Measurements from ENCODE around the gene NEDD4L. TPM values are rescaled to one million over a fixed set of nuclear protein-coding genes. Genes with fewer than 3 reads are reported as not detected.

Gene NEDD4L
- polyA plus RNA-seq, 1 experiment: 14.1 TPM

DNA sequence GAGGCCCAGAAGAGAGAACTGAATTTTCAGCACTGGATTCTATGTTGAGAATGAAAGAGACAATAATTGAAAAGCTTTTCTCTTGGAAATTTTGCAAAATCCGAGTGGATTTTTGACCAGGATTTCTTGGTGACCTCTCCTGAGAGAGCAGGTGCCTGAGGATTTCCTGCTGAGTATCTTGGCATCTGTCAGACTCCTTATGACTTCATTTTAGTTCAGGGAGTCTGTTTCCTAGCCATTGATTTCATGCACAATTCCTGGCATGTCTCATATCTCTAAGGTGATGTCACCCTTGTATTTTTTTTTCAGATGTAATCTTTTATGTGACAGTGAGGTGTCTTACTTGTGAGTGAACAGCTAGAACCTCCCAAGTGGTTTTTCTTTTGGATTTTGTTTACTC lies 195.9 kb downstream of the NEDD4L start:
- Histone ChIP-seq H3K4me3 (ENCODE audit: low read depth, low read length) (no peak overlapping the region), H3K27me3 (ENCODE audit: control insufficient read depth, insufficient read depth, low read length) (no peaks in the 10 kb centered on the region), H3K36me3 (ENCODE audit: control insufficient read depth, insufficient read depth, low read length) (no peaks in the 10 kb centered on the region)
- CTCF ChIA-PET: interaction anchor here (0.7 to 1.3 kb wide), 3 partner anchors 12 to 82 kb away, joined by 3 to 4 read pairs (median 3); no protein-coding TSS in a partner anchor
- TF ChIP-seq, protein P1, sequence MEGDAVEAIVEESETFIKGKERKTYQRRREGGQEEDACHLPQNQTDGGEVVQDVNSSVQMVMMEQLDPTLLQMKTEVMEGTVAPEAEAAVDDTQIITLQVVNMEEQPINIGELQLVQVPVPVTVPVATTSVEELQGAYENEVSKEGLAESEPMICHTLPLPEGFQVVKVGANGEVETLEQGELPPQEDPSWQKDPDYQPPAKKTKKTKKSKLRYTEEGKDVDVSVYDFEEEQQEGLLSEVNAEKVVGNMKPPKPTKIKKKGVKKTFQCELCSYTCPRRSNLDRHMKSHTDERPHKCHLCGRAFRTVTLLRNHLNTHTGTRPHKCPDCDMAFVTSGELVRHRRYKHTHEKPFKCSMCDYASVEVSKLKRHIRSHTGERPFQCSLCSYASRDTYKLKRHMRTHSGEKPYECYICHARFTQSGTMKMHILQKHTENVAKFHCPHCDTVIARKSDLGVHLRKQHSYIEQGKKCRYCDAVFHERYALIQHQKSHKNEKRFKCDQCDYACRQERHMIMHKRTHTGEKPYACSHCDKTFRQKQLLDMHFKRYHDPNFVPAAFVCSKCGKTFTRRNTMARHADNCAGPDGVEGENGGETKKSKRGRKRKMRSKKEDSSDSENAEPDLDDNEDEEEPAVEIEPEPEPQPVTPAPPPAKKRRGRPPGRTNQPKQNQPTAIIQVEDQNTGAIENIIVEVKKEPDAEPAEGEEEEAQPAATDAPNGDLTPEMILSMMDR (IDR thresholded peaks at IDR 0.05; ENCODE audit: insufficient read depth, low read depth, low read length): no peak
- POLR2A ChIA-PET: no interaction called here
- no peak for DNase-seq (ENCODE audit: low read depth)

DNA sequence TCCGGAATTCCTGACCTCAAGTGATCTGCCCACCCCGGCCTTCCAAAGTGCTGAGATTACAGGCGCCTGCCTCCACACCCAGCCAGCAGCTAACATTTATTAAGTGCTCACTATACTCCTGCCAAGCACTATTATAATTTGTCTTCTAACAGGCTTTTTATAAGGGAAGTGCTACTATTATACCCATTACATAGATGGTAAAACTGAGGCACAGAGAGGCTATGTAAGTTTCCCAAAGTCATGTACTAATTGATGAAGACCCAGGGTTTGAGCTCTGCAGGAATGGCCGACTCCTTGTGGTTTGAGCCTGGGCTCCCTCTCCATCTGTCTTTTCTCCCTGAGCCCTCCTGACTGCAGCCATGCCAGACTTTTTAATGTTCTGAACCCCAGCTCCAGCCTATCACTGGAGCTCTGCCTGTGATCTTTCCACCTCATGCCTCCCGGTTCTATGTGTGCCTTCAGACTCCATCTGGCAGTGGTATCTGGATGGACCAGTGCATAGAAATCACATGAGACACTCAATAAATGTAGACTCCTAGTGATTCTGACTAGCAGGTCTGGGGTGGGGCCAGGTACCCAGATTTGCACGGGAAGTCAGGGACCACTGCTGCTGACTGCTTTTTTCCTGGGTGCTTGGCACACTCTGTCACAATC lies 197.1 kb downstream of the NEDD4L start:
- no peaks in the 10 kb centered on the region for H3K27me3 ChIP-seq (ENCODE audit: control insufficient read depth, insufficient read depth, low read length)
- TF ChIP-seq, protein P1 (IDR thresholded peaks at IDR 0.05; ENCODE audit: insufficient read depth, low read depth, low read length): no peak
- CTCF ChIA-PET: interaction anchor here (0.8 kb wide), 1 partner anchor 9 kb away, joined by 3 read pairs; no protein-coding TSS in a partner anchor
- DNase-seq (ENCODE audit: low read depth): no peak
- H3K36me3 ChIP-seq (ENCODE audit: control insufficient read depth, insufficient read depth, low read length): no peaks in the 10 kb centered on the region
- POLR2A ChIA-PET: no interaction called here
- H3K4me3 ChIP-seq (ENCODE audit: low read depth, low read length): no peak overlapping the region

DNA sequence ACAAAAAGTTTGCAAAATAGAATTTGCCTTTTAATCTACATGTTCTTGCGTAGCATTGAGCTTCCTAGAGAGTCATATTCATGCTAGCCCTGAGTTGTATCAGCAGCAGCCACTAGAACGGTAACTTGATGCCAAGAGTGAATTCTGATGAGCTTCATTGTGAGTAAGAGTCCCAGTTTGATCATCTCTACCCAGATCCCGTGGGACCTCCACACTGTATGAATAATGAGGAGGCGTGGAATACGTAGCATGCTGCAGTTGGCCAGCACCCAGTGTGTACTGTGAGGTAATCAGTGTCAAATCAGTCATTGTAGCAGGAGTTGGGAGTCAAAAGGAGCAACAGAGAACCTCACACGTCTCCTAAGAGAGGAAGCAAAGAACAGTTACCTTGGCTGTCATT lies 197.9 kb downstream of the NEDD4L start:
- H3K4me3 ChIP-seq (ENCODE audit: low read depth, low read length): no peak overlapping the region
- ChIA-PET CTCF (interaction anchor here (0.8 to 1.4 kb wide), 3 partner anchors 8 to 61 kb away, joined by 3 to 4 read pairs (median 3); no protein-coding TSS in a partner anchor), POLR2A (no interaction called here)
- TF ChIP-seq, protein P1 (IDR thresholded peaks at IDR 0.05; ENCODE audit: insufficient read depth, low read depth, low read length): no peak
- no peak for DNase-seq (ENCODE audit: low read depth)
- H3K36me3 ChIP-seq (ENCODE audit: control insufficient read depth, insufficient read depth, low read length): no peaks in the 10 kb centered on the region
- H3K27me3 ChIP-seq (ENCODE audit: control insufficient read depth, insufficient read depth, low read length): no peaks in the 10 kb centered on the region

DNA sequence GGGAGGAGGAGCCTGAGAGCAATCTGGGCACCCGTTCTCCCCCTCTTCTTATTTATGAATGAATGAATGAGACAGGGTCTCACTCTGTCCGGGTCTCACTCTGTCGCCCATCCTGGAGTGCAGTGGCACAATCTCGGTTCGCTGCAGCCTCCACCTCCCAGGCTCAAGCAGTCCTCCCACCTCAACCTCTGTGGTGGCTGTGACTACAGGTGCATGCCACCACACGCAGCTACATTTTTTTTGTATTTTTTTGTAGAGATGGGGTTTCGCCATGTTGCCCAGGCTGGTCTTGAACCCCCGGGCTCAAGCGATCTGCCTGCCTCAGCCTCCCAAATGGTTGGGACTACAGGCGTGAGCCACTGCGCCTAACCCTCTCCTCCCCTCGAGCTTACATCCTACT lies 198.4 kb downstream of the NEDD4L start:
- no peak overlapping the region for H3K4me3 ChIP-seq (ENCODE audit: low read depth, low read length)
- H3K36me3 ChIP-seq (ENCODE audit: control insufficient read depth, insufficient read depth, low read length): no peaks in the 10 kb centered on the region
- no peaks in the 10 kb centered on the region for H3K27me3 ChIP-seq (ENCODE audit: control insufficient read depth, insufficient read depth, low read length)
- no peak for DNase-seq (ENCODE audit: low read depth)
- POLR2A ChIA-PET: no interaction called here
- TF ChIP-seq, protein P1 (IDR thresholded peaks at IDR 0.05; ENCODE audit: insufficient read depth, low read depth, low read length): no peak
- CTCF ChIA-PET: interaction anchor here (1.3 to 1.4 kb wide), 2 partner anchors 10 to 62 kb away, joined by 3 to 4 read pairs; no protein-coding TSS in a partner anchor

DNA sequence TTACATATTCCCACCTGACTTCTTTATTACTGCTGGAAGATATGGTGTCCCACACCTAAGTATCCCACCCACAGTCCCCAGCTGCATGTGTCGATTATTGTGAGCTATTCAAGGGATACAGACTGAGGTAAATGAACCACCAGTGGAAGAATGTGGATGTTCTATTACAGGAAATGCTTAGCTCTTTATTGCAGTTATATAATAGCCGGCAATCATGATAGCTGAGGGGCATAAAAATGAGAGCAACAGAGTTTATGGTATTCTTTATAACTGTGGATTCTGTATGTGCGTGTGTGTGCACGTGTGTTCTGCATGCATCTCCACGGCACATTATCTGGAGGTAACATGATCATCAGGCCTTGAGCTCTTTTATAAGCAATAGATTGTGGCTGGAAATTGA lies 198.9 kb downstream of the NEDD4L start:
- Histone ChIP-seq H3K4me3 (ENCODE audit: low read depth, low read length) (no peak overlapping the region), H3K36me3 (ENCODE audit: control insufficient read depth, insufficient read depth, low read length) (no peaks in the 10 kb centered on the region), H3K27me3 (ENCODE audit: control insufficient read depth, insufficient read depth, low read length) (no peaks in the 10 kb centered on the region)
- TF ChIP-seq, protein P1 (IDR thresholded peaks at IDR 0.05; ENCODE audit: insufficient read depth, low read depth, low read length): no peak
- POLR2A ChIA-PET: interaction anchor here (0.6 kb wide), 1 partner anchor 28 kb away, joined by 3 read pairs; no protein-coding TSS in a partner anchor
- CTCF ChIA-PET: interaction anchor here (1.3 to 1.4 kb wide), 2 partner anchors 11 to 62 kb away, joined by 3 to 4 read pairs; no protein-coding TSS in a partner anchor
- no peak for DNase-seq (ENCODE audit: low read depth)

All from BJ (cell line).